Measurements from ENCODE around the gene BLACAT1. TPM values are rescaled to one million over a fixed set of nuclear protein-coding genes. Genes with fewer than 3 reads are reported as not detected.

Gene BLACAT1
- total RNA-seq, 1 experiment from 2014 or later, result not detected

GRCh38 chr1:205477759-205478247 lies 22.0 kb upstream of the BLACAT1 start:
- peak; percentile 44 to 62 for DNase-seq (ENCODE audit: low read depth in 1 of 2, low spot score in 2 of 2)
- peaks cover 18% of the 10 kb centered on the region for H3K27me3 ChIP-seq (replicated peaks)
- H3K27ac ChIP-seq, result no peak overlapping the region
- peaks cover 8% of the 10 kb centered on the region; the same call in 1 of the 2 replicates for H3K9me3 ChIP-seq (replicated peaks)
- no peak overlapping the region for H3K4me3 ChIP-seq
- H3K36me3 ChIP-seq, result no peaks in the 10 kb centered on the region
- H3K4me1 ChIP-seq (replicated peaks), result peaks cover 6% of the 10 kb centered on the region

- H3K9me3 ChIP-seq (replicated peaks), result peaks cover 8% of the 10 kb centered on the region; the same call in 1 of the 2 replicates
- no peak for DNase-seq (ENCODE audit: low read depth in 1 of 2, low spot score in 2 of 2)
These were observed 21.4 kb upstream of the BLACAT1 start for GRCh38 chr1:205477121-205477758.

GRCh38 chr1:205476648-205477047 lies 20.8 kb upstream of the BLACAT1 start:
- Histone ChIP-seq H3K4me1 (replicated peaks) (peaks cover 6% of the 10 kb centered on the region), H3K9me3 (replicated peaks) (peaks cover 8% of the 10 kb centered on the region; the same call in 1 of the 2 replicates), H3K36me3 (no peaks in the 10 kb centered on the region), H3K27me3 (replicated peaks) (peaks cover 6% of the 10 kb centered on the region), H3K27ac (no peak overlapping the region), H3K4me3 (no peak overlapping the region)
- DNase-seq (ENCODE audit: low read depth in 1 of 2, low spot score in 2 of 2), result no peak

More at GRCh38 chr1:205477121-205477758, 21.4 kb upstream of the BLACAT1 start:
- Histone ChIP-seq H3K36me3 (no peaks in the 10 kb centered on the region), H3K27me3 (replicated peaks) (peaks cover 12% of the 10 kb centered on the region), H3K27ac (no peak overlapping the region), H3K4me3 (no peak overlapping the region), H3K4me1 (replicated peaks) (peaks cover 6% of the 10 kb centered on the region)

- no peaks in the 10 kb centered on the region for H3K36me3 ChIP-seq
- peaks cover 8% of the 10 kb centered on the region; the same call in 1 of the 2 replicates for H3K9me3 ChIP-seq (replicated peaks)
- peaks cover 3% of the 10 kb centered on the region; the same call in 1 of the 2 replicates for H3K27me3 ChIP-seq (replicated peaks)
- no peak overlapping the region for H3K4me3 ChIP-seq
- peaks cover 6% of the 10 kb centered on the region for H3K4me1 ChIP-seq (replicated peaks)
- no peak for DNase-seq (ENCODE audit: low read depth in 1 of 2, low spot score in 2 of 2)
- H3K27ac ChIP-seq, result no peak overlapping the region
These were observed 20.0 kb upstream of the BLACAT1 start for GRCh38 chr1:205475855-205476254.

- Histone ChIP-seq H3K27ac (no peak overlapping the region), H3K9me3 (replicated peaks) (peaks cover 8% of the 10 kb centered on the region; the same call in 1 of the 2 replicates), H3K27me3 (replicated peaks) (peaks cover 5% of the 10 kb centered on the region), H3K4me1 (replicated peaks) (peaks cover 6% of the 10 kb centered on the region), H3K36me3 (no peaks in the 10 kb centered on the region), H3K4me3 (no peak overlapping the region)
- no peak for DNase-seq (ENCODE audit: low read depth in 1 of 2, low spot score in 2 of 2)
These were observed 18.7 kb upstream of the BLACAT1 start for GRCh38 chr1:205474571-205474970.

GRCh38 chr1:205473966-205474365 lies 18.1 kb upstream of the BLACAT1 start:
- Histone ChIP-seq H3K9me3 (replicated peaks) (peaks cover 8% of the 10 kb centered on the region; the same call in 1 of the 2 replicates), H3K27me3 (replicated peaks) (peaks cover 8% of the 10 kb centered on the region), H3K27ac (no peak overlapping the region), H3K4me1 (replicated peaks) (peaks cover 6% of the 10 kb centered on the region), H3K4me3 (no peak overlapping the region), H3K36me3 (no peaks in the 10 kb centered on the region)
- DNase-seq (ENCODE audit: low read depth in 1 of 2, low spot score in 2 of 2), result no peak

- Histone ChIP-seq H3K36me3 (no peaks in the 10 kb centered on the region), H3K27me3 (replicated peaks) (peaks cover 8% of the 10 kb centered on the region), H3K4me1 (replicated peaks) (peaks cover 6% of the 10 kb centered on the region), H3K4me3 (no peak overlapping the region), H3K27ac (no peak overlapping the region), H3K9me3 (replicated peaks) (peaks cover 8% of the 10 kb centered on the region; the same call in 1 of the 2 replicates)
- DNase-seq (ENCODE audit: low read depth in 1 of 2, low spot score in 2 of 2), result no peak
These were observed 17.6 kb upstream of the BLACAT1 start for GRCh38 chr1:205473475-205473874.

- no peak for DNase-seq (ENCODE audit: low read depth in 1 of 2, low spot score in 2 of 2)
- H3K27ac ChIP-seq, result no peak overlapping the region
- peaks cover 4% of the 10 kb centered on the region for H3K4me1 ChIP-seq (replicated peaks)
- H3K27me3 ChIP-seq (replicated peaks), result peaks cover 8% of the 10 kb centered on the region
- no peak overlapping the region for H3K4me3 ChIP-seq
- H3K36me3 ChIP-seq, result no peaks in the 10 kb centered on the region
- H3K9me3 ChIP-seq (replicated peaks), result peaks cover 8% of the 10 kb centered on the region; the same call in 1 of the 2 replicates
These were observed 17.0 kb upstream of the BLACAT1 start for GRCh38 chr1:205472737-205473441.

GRCh38 chr1:205470131-205470530 lies 14.3 kb upstream of the BLACAT1 start:
- Histone ChIP-seq H3K9me3 (replicated peaks) (peaks cover 5% of the 10 kb centered on the region; the same call in 1 of the 2 replicates), H3K4me3 (no peak overlapping the region), H3K36me3 (no peaks in the 10 kb centered on the region), H3K27me3 (replicated peaks) (peaks cover 21% of the 10 kb centered on the region), H3K4me1 (replicated peaks) (no peaks in the 10 kb centered on the region), H3K27ac (no peak overlapping the region)
- no peak for DNase-seq (ENCODE audit: low read depth in 1 of 2, low spot score in 2 of 2)

- peaks cover 30% of the 10 kb centered on the region for H3K27me3 ChIP-seq (replicated peaks)
These were observed 10.9 kb upstream of the BLACAT1 start for GRCh38 chr1:205466595-205467220.

GRCh38 chr1:205465392-205465791 lies 9.5 kb upstream of the BLACAT1 start:
- no peak for DNase-seq (ENCODE audit: low read depth in 1 of 2, low spot score in 2 of 2)
- H3K27me3 ChIP-seq (replicated peaks), result peaks cover 30% of the 10 kb centered on the region
- H3K4me1 ChIP-seq (replicated peaks), result no peaks in the 10 kb centered on the region
- H3K27ac ChIP-seq, result no peak overlapping the region
- no peaks in the 10 kb centered on the region for H3K36me3 ChIP-seq
- H3K9me3 ChIP-seq (replicated peaks), result no peaks in the 10 kb centered on the region
- no peak overlapping the region for H3K4me3 ChIP-seq

More at GRCh38 chr1:205466595-205467220, 10.9 kb upstream of the BLACAT1 start:
- Histone ChIP-seq H3K36me3 (no peaks in the 10 kb centered on the region), H3K4me1 (replicated peaks) (no peaks in the 10 kb centered on the region), H3K4me3 (no peak overlapping the region), H3K9me3 (replicated peaks) (no peaks in the 10 kb centered on the region), H3K27ac (no peak overlapping the region)
- DNase-seq (ENCODE audit: low read depth in 1 of 2, low spot score in 2 of 2), result no peak

GRCh38 chr1:205458777-205459566 lies 3.1 kb upstream of the BLACAT1 start:
- Histone ChIP-seq H3K4me3 (no peak overlapping the region), H3K9me3 (replicated peaks) (no peaks in the 10 kb centered on the region), H3K27me3 (replicated peaks) (peaks cover 62% of the 10 kb centered on the region), H3K36me3 (no peaks in the 10 kb centered on the region), H3K4me1 (replicated peaks) (no peaks in the 10 kb centered on the region; the same call in 1 of the 2 replicates), H3K27ac (no peak overlapping the region)
- no peak for DNase-seq (ENCODE audit: low read depth in 1 of 2, low spot score in 2 of 2)

Measured in SJSA1 (cell line).